Measurements from ENCODE around the gene TMEM138.

The TMEM138 gene

DNA sequence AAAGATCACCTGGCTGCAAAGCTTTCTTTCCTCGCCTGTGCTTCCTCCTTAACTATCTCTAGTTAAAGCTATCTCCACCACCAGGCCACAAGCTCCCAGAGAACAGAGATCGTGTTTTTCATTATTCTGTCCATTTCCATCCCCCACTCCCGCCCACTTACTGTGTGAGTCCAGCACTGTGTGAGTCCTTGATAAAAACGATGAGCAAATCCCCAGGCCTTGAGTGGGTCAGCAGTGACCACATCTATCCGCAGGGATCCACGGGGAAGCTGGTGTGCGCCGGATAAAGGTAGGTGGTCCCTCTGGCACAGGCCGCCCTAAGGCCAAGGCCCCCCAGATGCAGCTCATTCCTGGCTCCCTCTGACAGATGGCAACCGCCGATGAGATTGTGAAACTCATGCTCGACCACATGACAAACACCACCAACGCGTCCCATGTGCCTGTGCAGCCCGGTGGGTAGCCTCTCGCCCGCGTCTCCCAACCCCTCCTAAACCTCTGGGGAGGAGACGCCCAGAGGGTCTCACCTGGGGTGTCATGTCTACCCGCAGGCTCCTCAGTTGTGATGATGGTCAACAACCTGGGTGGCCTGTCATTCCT lies 19.9 kb upstream of the TMEM138 start:
- DNase-seq (ENCODE audit: low read depth), result no peak

DNA sequence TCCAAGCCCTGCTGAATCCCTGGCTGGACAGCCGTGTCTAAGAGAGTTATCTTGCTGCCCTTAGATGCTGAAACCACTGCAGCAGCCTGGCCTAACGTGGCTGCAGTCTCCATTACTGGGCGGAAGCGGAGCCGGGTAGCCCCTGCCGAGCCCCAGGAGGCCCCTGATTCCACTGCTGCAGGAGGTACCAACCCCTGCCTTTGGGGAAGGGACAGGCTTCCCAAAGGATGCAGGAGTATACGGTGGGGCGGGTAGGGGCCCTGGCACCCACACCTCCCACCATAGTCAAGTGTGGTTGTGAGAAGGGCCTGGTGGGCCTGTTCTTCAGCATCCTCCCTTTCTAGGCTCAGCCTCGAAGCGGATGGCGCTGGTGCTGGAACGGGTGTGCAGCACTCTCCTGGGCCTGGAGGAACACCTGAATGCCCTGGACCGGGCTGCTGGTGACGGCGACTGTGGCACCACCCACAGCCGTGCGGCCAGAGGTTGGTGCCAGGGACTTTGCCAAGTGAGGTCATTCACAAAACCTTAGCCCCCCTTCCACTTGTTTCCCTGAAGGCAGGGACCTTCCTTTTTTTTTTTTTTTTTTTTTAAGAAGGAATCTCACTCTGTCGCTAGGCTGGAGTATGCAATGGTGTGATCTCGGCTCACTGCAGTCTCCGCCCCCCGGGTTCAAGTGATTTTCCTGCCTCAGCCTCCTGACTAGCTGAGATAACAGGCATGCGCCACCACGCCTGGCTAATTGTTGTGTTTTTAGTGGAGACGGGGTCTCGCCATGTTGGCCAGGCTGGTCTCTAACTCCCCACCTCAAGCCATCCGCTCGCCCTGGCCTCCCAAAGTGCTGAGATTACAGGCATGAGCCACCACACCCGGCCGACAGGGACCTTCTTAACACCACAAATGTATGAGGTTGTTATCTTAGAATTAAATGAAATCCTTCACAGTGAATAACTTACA lies 18.1 kb upstream of the TMEM138 start:
- DNase-seq (ENCODE audit: low read depth), result no peak

GRCh38 chr11:61345170-61345610 lies 17.0 kb upstream of the TMEM138 start:
- no peak for DNase-seq (ENCODE audit: low read depth)

DNA sequence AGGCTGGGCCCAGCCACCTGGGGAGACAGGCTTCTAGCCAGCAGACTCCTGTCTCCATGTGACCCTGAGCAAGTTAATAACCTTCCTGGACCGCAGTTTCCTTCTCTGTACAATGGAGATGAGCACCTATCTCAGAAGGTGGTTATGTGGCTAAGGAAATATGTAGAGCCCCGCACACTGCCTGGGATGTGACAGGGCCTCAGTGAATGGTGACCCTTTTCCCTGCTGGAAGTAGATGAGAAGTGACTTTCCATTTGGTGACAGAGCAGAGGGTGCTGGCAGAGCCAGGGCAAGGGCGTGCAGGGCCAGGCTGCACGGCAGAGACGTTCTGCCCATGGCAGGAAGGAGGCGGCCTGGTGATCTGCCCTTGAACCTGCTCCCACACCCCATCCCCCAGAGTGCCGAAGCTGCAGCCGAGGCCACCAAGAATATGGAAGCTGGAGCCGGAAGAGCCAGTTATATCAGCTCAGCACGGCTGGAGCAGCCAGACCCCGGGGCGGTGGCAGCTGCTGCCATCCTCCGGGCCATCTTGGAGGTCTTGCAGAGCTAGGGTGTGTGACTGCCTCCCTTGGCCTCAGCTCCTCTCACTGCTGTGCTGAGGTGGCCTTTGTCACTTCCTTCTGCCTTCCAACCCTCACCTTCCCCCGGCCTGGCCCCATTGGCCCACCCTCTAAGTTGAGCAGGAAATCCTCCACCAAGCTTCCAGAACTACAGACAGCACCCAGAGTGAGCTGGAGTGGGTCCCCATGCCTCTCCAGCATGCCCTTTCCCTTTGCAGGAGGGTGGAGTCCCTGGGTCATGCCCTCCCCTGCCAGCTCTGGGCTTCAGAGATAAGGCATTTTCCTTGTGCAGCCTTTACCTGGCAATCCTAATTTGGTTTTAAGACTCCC lies 16.0 kb upstream of the TMEM138 start:
- DNase-seq (ENCODE audit: low read depth), result no peak

- no peak for DNase-seq (ENCODE audit: low read depth)
Observed at GRCh38 chr11:61347916-61348461, 14.2 kb upstream of the TMEM138 start.

GRCh38 chr11:61349189-61349751 lies 12.9 kb upstream of the TMEM138 start:
- no peak for DNase-seq (ENCODE audit: low read depth)

- DNase-seq (ENCODE audit: low read depth), result no peak
Observed at GRCh38 chr11:61349916-61350315, 12.3 kb upstream of the TMEM138 start.

- DNase-seq (ENCODE audit: low read depth), result no peak
Observed at GRCh38 chr11:61350336-61350735, 11.8 kb upstream of the TMEM138 start.

- DNase-seq (ENCODE audit: low read depth), result no peak
Observed at GRCh38 chr11:61350803-61351202, 11.4 kb upstream of the TMEM138 start.

DNA sequence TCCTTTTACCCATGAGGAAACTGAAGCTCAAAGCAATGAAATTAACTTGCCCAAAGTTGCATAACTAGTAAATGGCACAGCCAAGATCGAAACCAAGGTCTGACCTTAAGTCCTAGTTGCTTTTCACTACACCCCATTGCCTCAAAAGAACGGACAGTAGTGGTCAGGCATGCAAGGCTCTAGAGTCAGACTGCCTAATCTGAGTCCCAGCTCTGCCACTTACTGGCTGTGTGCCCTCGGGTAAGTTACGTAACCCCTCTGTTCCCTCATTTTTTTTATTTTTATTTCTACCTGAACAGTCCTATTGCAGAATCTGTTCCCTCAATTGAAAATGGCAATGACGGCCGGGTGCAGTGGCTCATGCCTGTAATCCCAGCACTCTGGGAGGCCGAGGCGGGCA lies 10.1 kb upstream of the TMEM138 start:
- no peak for DNase-seq (ENCODE audit: low read depth)

- DNase-seq (ENCODE audit: low read depth), result no peak
Observed at GRCh38 chr11:61353131-61354067, 8.8 kb upstream of the TMEM138 start.

DNA sequence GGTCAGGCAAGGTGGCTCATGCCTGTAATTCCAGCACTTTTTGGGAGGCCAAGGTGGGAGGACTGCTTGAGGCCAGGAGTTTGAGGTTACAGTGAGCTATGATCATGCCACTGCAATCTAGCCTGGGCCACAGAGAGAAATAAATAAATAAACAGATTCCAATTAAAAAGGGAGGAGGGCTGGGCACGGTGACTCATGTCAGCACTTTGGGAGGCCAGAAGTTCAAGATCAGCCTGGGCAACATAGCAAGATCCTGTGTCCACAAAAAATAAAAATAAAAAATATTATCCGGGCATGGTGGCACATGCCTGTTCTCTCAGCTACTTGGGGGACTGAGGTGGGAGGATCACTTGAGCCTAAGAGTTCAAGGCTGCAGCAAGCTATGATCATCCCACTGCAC lies 8.0 kb upstream of the TMEM138 start:
- no peak for DNase-seq (ENCODE audit: low read depth)

DNA sequence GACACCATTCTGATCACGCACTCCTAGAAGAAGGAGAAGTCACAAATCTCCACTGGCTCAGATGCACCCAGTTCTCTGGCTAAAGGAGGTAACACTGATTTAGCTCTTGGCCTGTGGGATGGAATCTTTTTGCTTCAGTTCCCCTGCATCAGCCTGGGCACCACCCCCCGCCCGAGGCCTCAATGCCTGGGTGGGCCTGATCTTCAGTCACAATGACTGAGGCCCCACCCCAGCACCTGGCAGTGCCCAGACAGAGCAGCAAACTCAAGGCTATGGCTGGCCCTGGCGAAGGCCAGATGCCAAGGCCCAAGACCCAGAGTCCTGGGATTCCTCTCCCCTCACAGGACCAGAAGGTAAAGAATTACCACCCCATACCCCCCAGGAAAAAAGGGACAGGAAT lies 5.5 kb upstream of the TMEM138 start:
- DNase-seq (ENCODE audit: low read depth), result no peak

GRCh38 chr11:61357233-61357893 lies 4.8 kb upstream of the TMEM138 start:
- no peak for DNase-seq (ENCODE audit: low read depth)

- no peak for DNase-seq (ENCODE audit: low read depth)
Observed at GRCh38 chr11:61357894-61358239, 4.3 kb upstream of the TMEM138 start.

DNA sequence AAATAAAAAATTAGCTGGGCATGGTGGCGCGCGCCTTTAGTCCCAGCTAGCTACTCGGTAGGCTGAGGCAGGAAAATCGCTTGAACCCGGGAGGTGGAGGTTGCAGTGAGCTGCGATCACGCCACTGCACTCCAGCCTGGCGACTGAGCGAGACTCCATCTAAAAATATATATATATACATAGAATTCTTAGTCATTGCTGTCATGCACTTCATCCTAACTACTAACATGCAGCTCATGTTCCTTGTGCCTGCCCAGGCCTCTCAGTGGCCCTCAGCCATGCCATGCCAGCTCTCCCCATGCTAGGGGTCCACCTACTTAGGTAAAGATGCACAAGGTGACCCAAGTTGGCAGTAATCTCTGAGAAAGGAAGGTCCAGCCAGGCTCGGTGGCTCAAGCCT lies 3.6 kb upstream of the TMEM138 start:
- DNase-seq (ENCODE audit: low read depth), result no peak

DNA sequence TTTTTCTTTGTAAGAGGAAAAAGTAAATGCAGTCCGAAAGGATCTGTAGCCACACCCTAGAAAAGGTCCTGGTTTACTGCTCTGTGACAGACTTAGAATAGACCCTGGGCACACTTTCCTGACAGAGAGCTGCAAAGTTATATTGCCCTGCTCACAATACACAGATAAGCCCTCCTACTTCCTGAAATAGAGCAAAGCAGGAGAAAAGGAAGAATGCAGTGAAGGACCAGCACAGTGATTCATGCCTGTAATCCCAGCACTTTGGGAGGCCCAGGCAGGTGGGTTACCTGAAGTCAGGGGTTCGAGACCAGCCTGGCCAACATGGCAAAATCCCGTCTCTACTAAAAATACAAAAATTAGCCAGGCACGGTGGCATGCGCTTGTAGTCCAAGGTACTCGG lies 2.7 kb upstream of the TMEM138 start:
- DNase-seq (ENCODE audit: low read depth), result no peak

DNA sequence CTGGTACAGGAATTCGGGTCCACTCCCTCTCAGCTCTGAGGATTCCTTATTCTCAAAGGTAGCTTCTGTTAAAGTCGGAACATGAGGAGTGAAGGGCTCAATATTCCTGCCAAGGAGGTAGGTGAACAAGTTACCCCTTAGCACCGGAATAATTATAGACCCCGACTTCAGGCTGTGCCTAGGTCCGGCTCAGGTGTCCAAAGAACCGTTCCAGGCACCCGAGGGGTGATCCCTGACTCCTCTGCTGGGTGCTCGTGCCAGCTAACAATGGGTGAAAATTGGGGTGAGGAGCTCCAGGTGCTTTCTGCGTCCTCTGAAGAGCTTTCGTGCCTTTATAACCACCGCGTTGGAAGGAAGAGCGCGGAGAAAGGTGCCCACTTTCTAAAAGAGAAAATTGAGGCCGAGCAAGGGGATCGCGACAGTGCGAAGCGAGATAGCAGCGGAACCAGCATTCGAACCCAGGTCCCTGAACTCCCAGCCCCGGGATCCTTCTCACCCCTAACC lies 885 bp upstream of the TMEM138 start:
- DNase-seq (ENCODE audit: low read depth), result no peak

GRCh38 chr11:61362542-61362875 lies 335 bp downstream of the TMEM138 start:
- DNase-seq (ENCODE audit: low read depth), result no peak

DNA sequence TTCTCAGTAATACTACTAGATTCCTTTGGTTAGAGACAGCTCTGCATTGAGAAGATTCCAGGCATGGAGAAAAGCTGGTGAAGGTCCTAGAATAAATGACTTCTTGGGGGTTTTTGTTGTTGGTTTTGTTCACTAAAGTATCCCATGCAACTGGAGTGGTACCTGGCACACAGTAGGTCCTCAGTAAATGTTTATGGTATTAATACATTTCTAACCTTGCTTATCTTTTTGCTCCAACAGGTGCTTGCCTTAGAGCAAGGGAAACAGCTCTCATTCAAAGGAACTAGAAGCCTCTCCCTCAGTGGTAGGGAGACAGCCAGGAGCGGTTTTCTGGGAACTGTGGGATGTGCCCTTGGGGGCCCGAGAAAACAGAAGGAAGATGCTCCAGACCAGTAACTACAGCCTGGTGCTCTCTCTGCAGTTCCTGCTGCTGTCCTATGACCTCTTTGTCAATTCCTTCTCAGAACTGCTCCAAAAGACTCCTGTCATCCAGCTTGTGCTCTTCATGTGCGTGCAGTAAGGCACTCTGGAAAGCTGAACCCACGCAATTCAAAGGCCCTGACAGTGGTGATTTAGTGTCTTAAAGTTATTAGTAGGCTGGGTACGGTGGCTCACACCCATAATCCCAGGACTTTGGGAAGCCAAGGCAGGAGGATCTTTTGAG lies 2.0 kb downstream of the TMEM138 start:
- DNase-seq (ENCODE audit: low read depth), result no peak

Data from fibroblast of the conjunctiva (primary cell).